ENCODE data around the gene MSL3B.
"Not testable (repeated sequence)": the region's sequence is repeated elsewhere in the genome, so short reads cannot be mapped to it uniquely, and the experiment has no call there.

The MSL3B gene

GRCh38 chr2:233892793-233893192 is 24.6 kb upstream of the MSL3B start:
- Histone ChIP-seq H3K4me3 (no peak overlapping the region), H3K27me3 (no peaks in the 10 kb centered on the region), H3K27ac (no peak overlapping the region), H3K9me3 (no peaks in the 10 kb centered on the region), H3K36me3 (no peaks in the 10 kb centered on the region), H3K4me1 (no peaks in the 10 kb centered on the region)
- DNase-seq (no peak), ATAC-seq (no peak)
- in situ Hi-C loops (cut with MboI; ENCODE audit: low sequenced_read_pairs in 4 of 4) (no loop called here), intact Hi-C loops (cut with DNase I; ENCODE audit: low total_unique reads) (no loop called here)
- TF ChIP-seq POLR2A (IDR thresholded peaks at IDR 0.05): no peak
- TF ChIP-seq, protein P1, sequence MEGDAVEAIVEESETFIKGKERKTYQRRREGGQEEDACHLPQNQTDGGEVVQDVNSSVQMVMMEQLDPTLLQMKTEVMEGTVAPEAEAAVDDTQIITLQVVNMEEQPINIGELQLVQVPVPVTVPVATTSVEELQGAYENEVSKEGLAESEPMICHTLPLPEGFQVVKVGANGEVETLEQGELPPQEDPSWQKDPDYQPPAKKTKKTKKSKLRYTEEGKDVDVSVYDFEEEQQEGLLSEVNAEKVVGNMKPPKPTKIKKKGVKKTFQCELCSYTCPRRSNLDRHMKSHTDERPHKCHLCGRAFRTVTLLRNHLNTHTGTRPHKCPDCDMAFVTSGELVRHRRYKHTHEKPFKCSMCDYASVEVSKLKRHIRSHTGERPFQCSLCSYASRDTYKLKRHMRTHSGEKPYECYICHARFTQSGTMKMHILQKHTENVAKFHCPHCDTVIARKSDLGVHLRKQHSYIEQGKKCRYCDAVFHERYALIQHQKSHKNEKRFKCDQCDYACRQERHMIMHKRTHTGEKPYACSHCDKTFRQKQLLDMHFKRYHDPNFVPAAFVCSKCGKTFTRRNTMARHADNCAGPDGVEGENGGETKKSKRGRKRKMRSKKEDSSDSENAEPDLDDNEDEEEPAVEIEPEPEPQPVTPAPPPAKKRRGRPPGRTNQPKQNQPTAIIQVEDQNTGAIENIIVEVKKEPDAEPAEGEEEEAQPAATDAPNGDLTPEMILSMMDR (IDR thresholded peaks at IDR 0.05 in 4 of 5, conservative IDR thresholded peaks at IDR 0.05 in 1 of 5): no peak

GRCh38 chr2:233882353-233882752 is 14.2 kb upstream of the MSL3B start:
- ATAC-seq: no peak
- peaks cover 0 to 10% (median 2%) of the 10 kb centered on the region in 3 donors for H3K9me3 ChIP-seq
- H3K36me3 ChIP-seq: no peaks in the 10 kb centered on the region
- in situ Hi-C loops (cut with MboI; ENCODE audit: low sequenced_read_pairs in 4 of 4) (no loop called here), intact Hi-C loops (cut with DNase I; ENCODE audit: low total_unique reads) (no loop called here)
- H3K27ac ChIP-seq: no peak overlapping the region
- TF ChIP-seq POLR2A (IDR thresholded peaks at IDR 0.05): no peak
- TF ChIP-seq, protein P1 (IDR thresholded peaks at IDR 0.05 in 4 of 5, conservative IDR thresholded peaks at IDR 0.05 in 1 of 5): no peak
- H3K4me1 ChIP-seq: no peaks in the 10 kb centered on the region
- no peaks in the 10 kb centered on the region for H3K27me3 ChIP-seq
- DNase-seq: no peak
- no peak overlapping the region for H3K4me3 ChIP-seq

DNA sequence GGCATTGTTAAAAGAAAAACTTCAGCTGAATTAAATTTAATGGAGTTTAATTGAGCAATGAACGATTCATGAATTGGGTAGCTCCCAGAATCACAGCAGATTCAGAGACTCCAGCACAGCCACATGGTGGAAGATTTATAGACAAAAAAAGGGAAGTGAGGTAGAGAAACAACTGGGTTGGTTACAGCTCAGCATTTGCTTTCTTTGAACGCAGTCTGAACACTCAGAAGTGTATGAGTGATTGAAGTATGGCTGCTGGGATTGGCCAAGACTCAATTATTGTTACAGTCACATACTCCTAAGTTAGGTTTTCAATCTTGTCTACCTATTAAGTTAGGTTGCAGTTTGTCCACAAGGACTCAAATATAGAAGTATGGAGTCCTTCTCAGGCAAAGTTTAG is 3.9 kb upstream of the MSL3B start:
- H3K4me3 ChIP-seq; H3K27ac ChIP-seq; intact Hi-C loops (cut with DNase I; ENCODE audit: low total_unique reads); DNase-seq; in situ Hi-C loops (cut with MboI; ENCODE audit: low sequenced_read_pairs in 4 of 4); H3K36me3 ChIP-seq; H3K9me3 ChIP-seq; H3K4me1 ChIP-seq; ATAC-seq: not testable (repeated sequence)
- H3K27me3 ChIP-seq: peaks cover 0 to 29% (median 5%) of the 10 kb centered on the region in 3 donors

- in situ Hi-C loops (cut with MboI; ENCODE audit: low sequenced_read_pairs in 4 of 4): no loop called here
Measured at GRCh38 chr2:233871432-233871831, 3.2 kb upstream of the MSL3B start.

GRCh38 chr2:233866479-233866878 is 1.7 kb downstream of the MSL3B start:
- in situ Hi-C loops (cut with MboI; ENCODE audit: low sequenced_read_pairs in 4 of 4): no loop called here
- no peaks in the 10 kb centered on the region for H3K4me1 ChIP-seq
- no peaks in the 10 kb centered on the region for H3K9me3 ChIP-seq
- no peak for TF ChIP-seq POLR2A (IDR thresholded peaks at IDR 0.05)
- TF ChIP-seq, protein P1 (IDR thresholded peaks at IDR 0.05 in 4 of 5, conservative IDR thresholded peaks at IDR 0.05 in 1 of 5): no peak
- DNase-seq (no peak), ATAC-seq (no peak)
- H3K27ac ChIP-seq: no peak overlapping the region
- no peaks in the 10 kb centered on the region for H3K36me3 ChIP-seq
- no peak overlapping the region for H3K4me3 ChIP-seq
- intact Hi-C loops (cut with DNase I; ENCODE audit: low total_unique reads): no loop called here
- H3K27me3 ChIP-seq: peaks cover 0 to 29% (median 5%) of the 10 kb centered on the region in 3 donors

More at GRCh38 chr2:233871432-233871831, 3.2 kb upstream of the MSL3B start:
- TF ChIP-seq, protein P1 (IDR thresholded peaks at IDR 0.05 in 4 of 5, conservative IDR thresholded peaks at IDR 0.05 in 1 of 5): no peak
- ATAC-seq (no peak), DNase-seq (no peak)
- Histone ChIP-seq H3K4me1 (no peaks in the 10 kb centered on the region), H3K27me3 (peaks cover 0 to 29% (median 5%) of the 10 kb centered on the region in 3 donors), H3K36me3 (no peaks in the 10 kb centered on the region), H3K4me3 (no peak overlapping the region), H3K9me3 (no peaks in the 10 kb centered on the region), H3K27ac (no peak overlapping the region)
- intact Hi-C loops (cut with DNase I; ENCODE audit: low total_unique reads): no loop called here
